Left ventricle myocardium inferior (tissue), 1 donor: ENCODE data around the gene HEBP1. TPM values are rescaled to one million over a fixed set of nuclear protein-coding genes. Genes with fewer than 3 reads are reported as not detected.

ENCODE experiments used
- DNase-seq: peaks from one replicate; pipeline ENCODE4 v3.0.0-alpha.2; 2020
- H3K27ac ChIP-seq: fragments of 200-600 bp; replicated peaks from 2 replicates; pipeline ENCODE4 v1.8.0; 2021
- H3K27me3 ChIP-seq: fragments of 200-600 bp; 2 replicates; pipeline ENCODE4 v1.8.0; 2021; ENCODE audit warnings: low read depth
- H3K36me3 ChIP-seq: fragments of 200-600 bp; 2 replicates; pipeline ENCODE4 v1.8.0; 2021
- H3K4me1 ChIP-seq: fragments of 200-600 bp; 2 replicates; pipeline ENCODE4 v1.8.0; 2021
- H3K4me3 ChIP-seq: fragments of 200-600 bp; 2 replicates; pipeline ENCODE4 v1.8.0; 2021; ENCODE audit warnings: mild to moderate bottlenecking, moderate library complexity
- H3K9me3 ChIP-seq: fragments of 200-600 bp; replicated peaks from 2 replicates; pipeline ENCODE4 v1.8.0; 2021
- CTCF ChIP-seq: fragments of 200-600 bp; IDR thresholded peaks from 2 replicates; pipeline ENCODE4 v1.8.0; 2021; ENCODE audit warnings: antibody characterized with exemption, mild to moderate bottlenecking, borderline replicate concordance
- intact Hi-C: fragments of 100-400 bp; cut with micrococcal nuclease; formaldehyde crosslinking; loops from one replicate; pipeline ENCODE4 v1.11.0; 2022
- total RNA-seq: library from RNA; stranded (reverse); fragmentation: NEBNext Ultra II Directional; extraction: Animal tissue kit (Norgen Biotek cat#: 25700); gene quantifications from one replicate; pipeline ENCODE4 v1.2.1, GENCODE V29; 2021
- donor health status: DM: no; HTN: yes; CAD: no; lungs with severe emphysema.

HEBP1 gene
- total RNA-seq, 1 donor from 2014 or later = 65.4 TPM

- peak; percentile 83 for DNase-seq
- H3K4me3 ChIP-seq = peak within 1 kb of the TSS; percentile 82
- intact Hi-C loops = no loop called here
- peak within 1 kb of the TSS; percentile 57 for H3K27ac ChIP-seq
- H3K4me1 ChIP-seq = peaks cover 16% of the 10 kb centered on the region
- no peaks in the 10 kb centered on the region for H3K9me3 ChIP-seq
- TF ChIP-seq CTCF = peak; percentile 32
- H3K27me3 ChIP-seq = no peaks in the 10 kb centered on the region
- no peaks in the 10 kb centered on the region for H3K36me3 ChIP-seq
Observed at GRCh38 chr12:13044002-13044905, 44.2 kb upstream of the HEBP1 start, which contains the start of gene FAM234B. Gene FAM234B (plus strand): TSS chr12:13044381. CDS start chr12:13044404, 23 bp downstream.

- H3K4me3 ChIP-seq = no peak overlapping the region
- H3K9me3 ChIP-seq = no peaks in the 10 kb centered on the region
- DNase-seq = no peak
- H3K36me3 ChIP-seq = no peaks in the 10 kb centered on the region
- no peaks in the 10 kb centered on the region for H3K27me3 ChIP-seq
- peaks cover 16% of the 10 kb centered on the region for H3K4me1 ChIP-seq
- intact Hi-C loops = no loop called here
- no peak for TF ChIP-seq CTCF
- H3K27ac ChIP-seq = no peak overlapping the region
Observed at GRCh38 chr12:13042666-13043230, 42.7 kb upstream of the HEBP1 start.

GRCh38 chr12:13041224-13041623 is 41.2 kb upstream of the HEBP1 start:
- Histone ChIP-seq H3K27ac (no peak overlapping the region), H3K9me3 (no peaks in the 10 kb centered on the region), H3K36me3 (no peaks in the 10 kb centered on the region), H3K27me3 (no peaks in the 10 kb centered on the region), H3K4me1 (peaks cover 16% of the 10 kb centered on the region), H3K4me3 (no peak overlapping the region)
- DNase-seq = no peak
- intact Hi-C loops = no loop called here
- TF ChIP-seq CTCF = no peak

GRCh38 chr12:13039328-13039956 is 39.4 kb upstream of the HEBP1 start:
- no peak overlapping the region for H3K4me3 ChIP-seq
- H3K4me1 ChIP-seq = peaks cover 9% of the 10 kb centered on the region
- no peak for TF ChIP-seq CTCF
- no peaks in the 10 kb centered on the region for H3K9me3 ChIP-seq
- intact Hi-C loops = no loop called here
- H3K27ac ChIP-seq = no peak overlapping the region
- no peak for DNase-seq
- H3K27me3 ChIP-seq = no peaks in the 10 kb centered on the region
- H3K36me3 ChIP-seq = no peaks in the 10 kb centered on the region

- intact Hi-C loops = no loop called here
- H3K27me3 ChIP-seq = no peaks in the 10 kb centered on the region
- no peak for DNase-seq
- H3K4me1 ChIP-seq = peaks cover under 1% of the 10 kb centered on the region
- H3K36me3 ChIP-seq = no peaks in the 10 kb centered on the region
- no peaks in the 10 kb centered on the region for H3K9me3 ChIP-seq
- no peak overlapping the region for H3K4me3 ChIP-seq
- H3K27ac ChIP-seq = no peak overlapping the region
- no peak for TF ChIP-seq CTCF
Observed at GRCh38 chr12:13038491-13039161, 38.6 kb upstream of the HEBP1 start.
